ENCODE data around the gene CELA2A.
"Not testable (repeated sequence)": the region's sequence is repeated elsewhere in the genome, so short reads cannot be mapped to it uniquely, and the experiment has no call there.

The CELA2A gene

GRCh38 chr1:15479654-15480347 is 23.3 kb downstream of the CELA2A start:
- Histone ChIP-seq H3K9ac (ENCODE audit: low read depth, low read length) (no peak overlapping the region), H3K4me1 (ENCODE audit: insufficient read depth, low read length) (no peaks in the 10 kb centered on the region), H3K36me3 (ENCODE audit: insufficient read depth, low read length) (no peaks in the 10 kb centered on the region), H3K9me3 (ENCODE audit: control insufficient read depth, insufficient read depth, low read length) (no peaks in the 10 kb centered on the region)

- H3K9ac ChIP-seq (ENCODE audit: low read depth, low read length); H3K36me3 ChIP-seq (ENCODE audit: insufficient read depth, low read length); H3K9me3 ChIP-seq (ENCODE audit: control insufficient read depth, insufficient read depth, low read length); H3K4me1 ChIP-seq (ENCODE audit: insufficient read depth, low read length): not testable (repeated sequence)
Measured at GRCh38 chr1:15482455-15482854, 25.9 kb downstream of the CELA2A start.

GRCh38 chr1:15482983-15483543 is 26.5 kb downstream of the CELA2A start:
- H3K36me3 ChIP-seq (ENCODE audit: insufficient read depth, low read length); H3K4me1 ChIP-seq (ENCODE audit: insufficient read depth, low read length); H3K9ac ChIP-seq (ENCODE audit: low read depth, low read length); H3K9me3 ChIP-seq (ENCODE audit: control insufficient read depth, insufficient read depth, low read length): not testable (repeated sequence)

GRCh38 chr1:15483971-15484370 is 27.4 kb downstream of the CELA2A start:
- no peak overlapping the region for H3K9ac ChIP-seq (ENCODE audit: low read depth, low read length)
- H3K9me3 ChIP-seq (ENCODE audit: control insufficient read depth, insufficient read depth, low read length), result no peaks in the 10 kb centered on the region
- H3K36me3 ChIP-seq (ENCODE audit: insufficient read depth, low read length), result no peaks in the 10 kb centered on the region
- H3K4me1 ChIP-seq (ENCODE audit: insufficient read depth, low read length), result no peaks in the 10 kb centered on the region

GRCh38 chr1:15484443-15484842 is 27.9 kb downstream of the CELA2A start:
- H3K9ac ChIP-seq (ENCODE audit: low read depth, low read length); H3K4me1 ChIP-seq (ENCODE audit: insufficient read depth, low read length): not testable (repeated sequence)

GRCh38 chr1:15485636-15486035 is 29.1 kb downstream of the CELA2A start:
- Histone ChIP-seq H3K4me1 (ENCODE audit: insufficient read depth, low read length) (no peaks in the 10 kb centered on the region), H3K9ac (ENCODE audit: low read depth, low read length) (no peak overlapping the region), H3K36me3 (ENCODE audit: insufficient read depth, low read length) (no peaks in the 10 kb centered on the region), H3K9me3 (ENCODE audit: control insufficient read depth, insufficient read depth, low read length) (no peaks in the 10 kb centered on the region; the same call in 1 of the 2 replicates)

More at GRCh38 chr1:15484443-15484842, 27.9 kb downstream of the CELA2A start:
- not testable (repeated sequence) for H3K9me3 ChIP-seq (ENCODE audit: control insufficient read depth, insufficient read depth, low read length); H3K36me3 ChIP-seq (ENCODE audit: insufficient read depth, low read length)

- H3K36me3 ChIP-seq (ENCODE audit: insufficient read depth, low read length); H3K4me1 ChIP-seq (ENCODE audit: insufficient read depth, low read length); H3K9me3 ChIP-seq (ENCODE audit: control insufficient read depth, insufficient read depth, low read length); H3K9ac ChIP-seq (ENCODE audit: low read depth, low read length): not testable (repeated sequence)
Measured at GRCh38 chr1:15486844-15487610, 30.5 kb downstream of the CELA2A start.

GRCh38 chr1:15488371-15488770 is 31.8 kb downstream of the CELA2A start:
- Histone ChIP-seq H3K9me3 (ENCODE audit: control insufficient read depth, insufficient read depth, low read length) (no peaks in the 10 kb centered on the region; the same call in 1 of the 2 replicates), H3K36me3 (ENCODE audit: insufficient read depth, low read length) (no peaks in the 10 kb centered on the region), H3K4me1 (ENCODE audit: insufficient read depth, low read length) (no peaks in the 10 kb centered on the region), H3K9ac (ENCODE audit: low read depth, low read length) (no peak overlapping the region)

- Histone ChIP-seq H3K36me3 (ENCODE audit: insufficient read depth, low read length) (no peaks in the 10 kb centered on the region), H3K9ac (ENCODE audit: low read depth, low read length) (no peak overlapping the region), H3K9me3 (ENCODE audit: control insufficient read depth, insufficient read depth, low read length) (no peaks in the 10 kb centered on the region; the same call in 1 of the 2 replicates), H3K4me1 (ENCODE audit: insufficient read depth, low read length) (no peaks in the 10 kb centered on the region)
Measured at GRCh38 chr1:15489052-15489736, 32.7 kb downstream of the CELA2A start.

GRCh38 chr1:15491010-15491409 is 34.5 kb downstream of the CELA2A start:
- H3K4me1 ChIP-seq (ENCODE audit: insufficient read depth, low read length); H3K36me3 ChIP-seq (ENCODE audit: insufficient read depth, low read length); H3K9ac ChIP-seq (ENCODE audit: low read depth, low read length): not testable (repeated sequence)

GRCh38 chr1:15492596-15492995 is 36.1 kb downstream of the CELA2A start:
- H3K36me3 ChIP-seq (ENCODE audit: insufficient read depth, low read length), result no peaks in the 10 kb centered on the region
- H3K4me1 ChIP-seq (ENCODE audit: insufficient read depth, low read length), result peaks cover 6% of the 10 kb centered on the region; the same call in 1 of the 2 replicates
- no peaks in the 10 kb centered on the region; the same call in 1 of the 2 replicates for H3K9me3 ChIP-seq (ENCODE audit: control insufficient read depth, insufficient read depth, low read length)
- no peak overlapping the region for H3K9ac ChIP-seq (ENCODE audit: low read depth, low read length)

More at GRCh38 chr1:15491010-15491409, 34.5 kb downstream of the CELA2A start:
- not testable (repeated sequence) for H3K9me3 ChIP-seq (ENCODE audit: control insufficient read depth, insufficient read depth, low read length)

GRCh38 chr1:15493869-15494390 is 37.4 kb downstream of the CELA2A start:
- H3K4me1 ChIP-seq (ENCODE audit: insufficient read depth, low read length), result peaks cover 6% of the 10 kb centered on the region; the same call in 1 of the 2 replicates
- H3K9ac ChIP-seq (ENCODE audit: low read depth, low read length), result no peak overlapping the region
- H3K9me3 ChIP-seq (ENCODE audit: control insufficient read depth, insufficient read depth, low read length), result no peaks in the 10 kb centered on the region; the same call in 1 of the 2 replicates
- no peaks in the 10 kb centered on the region for H3K36me3 ChIP-seq (ENCODE audit: insufficient read depth, low read length)

GRCh38 chr1:15500184-15501178 is 43.9 kb downstream of the CELA2A start:
- H3K4me1 ChIP-seq (ENCODE audit: insufficient read depth, low read length), result peaks cover 4% of the 10 kb centered on the region; the same call in 1 of the 2 replicates
- no peaks in the 10 kb centered on the region for H3K36me3 ChIP-seq (ENCODE audit: insufficient read depth, low read length)
- no peaks in the 10 kb centered on the region for H3K9me3 ChIP-seq (ENCODE audit: control insufficient read depth, insufficient read depth, low read length)
- no peak overlapping the region for H3K9ac ChIP-seq (ENCODE audit: low read depth, low read length)
